GM19397 (cell line): ENCODE measurements around the gene SLC8A3.

ENCODE experiments used
- ATAC-seq: cut with Tn5 transposase; IDR thresholded peaks from one replicate; pipeline ENCODE4 v1.9.1; 2021; ENCODE audit warnings: mild to moderate bottlenecking, moderate library complexity; ENCODE audit not compliant: unreplicated experiment

Gene SLC8A3

DNA sequence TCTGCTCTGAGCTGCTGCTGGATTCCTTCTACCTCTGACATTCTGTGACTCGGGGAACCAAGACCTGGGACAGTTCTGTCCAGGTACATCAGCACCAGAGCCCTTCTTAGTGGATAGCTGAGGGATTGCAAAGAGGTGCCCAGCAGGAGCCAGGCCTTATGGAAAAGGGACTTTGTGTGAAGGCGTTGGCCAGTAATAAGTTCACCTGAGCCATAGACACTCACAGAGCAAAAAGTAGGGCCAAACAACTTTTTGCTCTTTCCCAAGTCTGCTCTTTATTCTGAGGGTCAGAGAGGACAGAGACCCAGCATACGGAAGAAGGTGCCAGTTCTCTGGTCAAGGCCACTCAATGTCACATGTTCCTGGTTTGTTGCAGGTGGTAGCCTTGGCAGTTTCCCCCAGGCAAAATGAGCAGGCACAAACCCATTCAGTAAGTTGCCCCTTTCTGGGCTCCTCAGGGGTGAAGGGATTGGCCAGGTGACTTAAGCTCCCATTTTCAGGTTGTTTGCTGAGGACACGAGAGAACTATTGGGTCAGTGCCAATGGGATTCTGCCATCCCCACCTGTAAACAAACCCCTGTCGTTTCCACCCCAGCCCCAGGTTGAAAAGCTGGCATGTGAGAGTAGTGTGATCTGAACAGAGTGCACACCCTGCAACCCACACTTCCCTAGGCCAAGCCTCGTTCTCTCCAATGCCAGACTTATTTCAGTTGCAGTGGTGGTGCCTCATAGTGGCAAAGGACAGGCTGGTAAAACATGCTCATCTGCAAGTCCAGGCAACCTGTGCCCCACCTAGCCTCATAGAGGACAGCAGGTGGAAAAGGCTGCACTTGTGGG lies 159.2 kb downstream of the SLC8A3 start:
- no peak for ATAC-seq

DNA sequence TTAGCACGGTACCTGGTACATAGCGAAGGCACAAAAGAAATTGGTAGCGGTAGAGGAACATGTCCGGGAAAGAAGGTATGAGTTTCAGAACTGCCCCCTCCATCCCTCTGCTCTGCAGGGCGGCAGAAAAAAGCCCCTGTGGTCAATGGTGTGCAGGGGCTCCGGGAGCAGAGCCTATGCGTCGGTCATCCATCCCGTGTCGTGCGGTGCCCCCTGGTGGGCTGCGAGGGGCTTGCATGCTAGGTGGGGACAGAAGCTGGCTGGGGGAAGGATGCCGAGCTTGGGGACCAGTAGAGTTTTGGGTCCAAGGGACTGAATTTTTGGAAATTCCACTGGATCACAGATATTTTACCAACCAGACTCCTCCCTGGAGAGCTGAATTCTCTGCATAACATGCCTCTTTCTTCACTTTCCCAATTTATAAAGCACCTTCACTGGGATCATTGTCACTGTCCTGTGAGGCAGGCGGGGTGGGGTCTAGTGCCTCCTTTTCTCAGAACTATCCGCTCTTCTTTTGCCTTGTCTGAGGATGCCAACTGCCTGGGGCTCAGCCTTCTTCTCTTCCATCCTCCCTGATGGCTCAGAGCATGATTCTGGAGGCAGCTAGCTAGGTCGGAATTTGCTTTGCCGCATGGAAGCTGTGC lies 160.8 kb downstream of the SLC8A3 start:
- peak; percentile 52 for ATAC-seq

DNA sequence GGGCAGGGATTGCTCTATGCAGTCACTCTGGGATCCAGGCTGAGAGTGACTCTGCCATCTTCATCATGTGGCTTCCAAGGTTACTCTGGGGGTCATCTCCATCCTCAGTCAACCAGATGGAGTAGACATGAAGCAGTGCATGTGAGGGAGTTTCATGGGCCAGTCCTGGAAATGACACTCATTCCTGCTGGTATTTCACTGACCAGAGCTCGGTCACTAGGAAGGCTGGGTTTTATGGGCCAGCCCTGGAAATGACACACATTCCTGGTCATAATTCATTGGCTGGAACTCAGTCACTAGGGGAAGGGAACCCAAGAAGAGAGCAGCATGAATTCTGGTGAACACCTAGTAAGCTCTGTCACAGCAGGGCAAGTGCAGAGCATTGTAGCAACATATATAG lies 164.9 kb downstream of the SLC8A3 start:
- ATAC-seq, result no peak

DNA sequence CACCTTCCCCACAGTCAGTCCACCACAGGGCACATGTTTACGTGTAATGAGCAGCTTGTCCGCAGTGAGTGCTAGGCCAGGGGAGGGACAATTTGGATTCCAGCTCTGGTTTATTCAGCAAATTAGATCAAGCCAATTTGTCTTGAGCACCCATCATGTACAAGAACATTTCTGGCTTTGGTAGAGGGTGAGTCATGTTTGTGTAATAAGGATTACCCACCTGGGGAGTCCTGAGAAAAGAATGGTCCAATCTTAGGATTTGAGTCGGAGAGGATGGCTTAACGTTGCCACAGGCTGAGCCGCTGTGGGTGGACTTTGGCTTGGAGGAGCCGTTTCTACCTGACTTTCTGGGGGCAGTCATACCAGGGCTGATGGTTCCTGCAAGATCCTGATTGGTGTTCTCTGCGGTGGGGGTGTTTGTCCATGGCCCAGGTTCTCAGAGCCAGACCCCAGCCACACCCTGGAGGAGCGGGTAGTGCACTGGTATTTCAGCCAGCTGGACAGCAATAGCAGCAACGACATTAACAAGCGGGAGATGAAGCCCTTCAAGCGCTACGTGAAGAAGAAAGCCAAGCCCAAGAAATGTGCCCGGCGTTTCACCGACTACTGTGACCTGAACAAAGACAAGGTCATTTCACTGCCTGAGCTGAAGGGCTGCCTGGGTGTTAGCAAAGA lies 165.8 kb downstream of the SLC8A3 start:
- ATAC-seq, result no peak

DNA sequence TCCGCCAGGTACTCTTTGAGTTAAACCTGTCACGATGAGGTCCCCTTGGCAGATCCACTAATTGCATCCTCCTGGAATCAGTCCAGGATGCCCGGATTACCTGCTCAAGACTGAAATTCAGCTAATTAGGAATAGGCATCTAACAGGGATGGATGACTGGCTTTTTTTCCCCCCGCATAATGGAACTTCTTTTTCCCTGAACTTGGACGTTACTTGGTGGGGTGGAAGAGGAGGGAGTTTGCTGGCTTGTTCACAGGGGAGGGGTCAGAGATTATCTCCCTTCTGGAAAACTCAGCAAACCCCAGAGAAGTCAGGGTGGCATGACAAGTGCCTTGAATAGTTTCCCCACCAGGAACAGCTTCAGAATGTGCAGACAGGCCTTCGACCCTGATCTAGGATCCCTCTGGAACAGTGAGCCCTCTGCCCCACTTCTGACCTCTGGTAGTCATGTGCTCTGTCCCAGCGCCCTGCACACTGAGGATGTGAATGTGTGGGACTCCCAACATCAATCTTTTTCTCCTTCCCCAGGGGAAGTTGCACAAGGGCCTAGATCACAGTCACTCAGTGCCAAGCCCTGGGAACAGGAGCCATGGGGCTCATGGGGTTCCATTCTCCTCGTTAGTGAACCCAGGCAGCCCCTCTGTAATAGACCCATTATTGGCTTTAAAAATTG lies 167.1 kb downstream of the SLC8A3 start:
- ATAC-seq, result no peak

DNA sequence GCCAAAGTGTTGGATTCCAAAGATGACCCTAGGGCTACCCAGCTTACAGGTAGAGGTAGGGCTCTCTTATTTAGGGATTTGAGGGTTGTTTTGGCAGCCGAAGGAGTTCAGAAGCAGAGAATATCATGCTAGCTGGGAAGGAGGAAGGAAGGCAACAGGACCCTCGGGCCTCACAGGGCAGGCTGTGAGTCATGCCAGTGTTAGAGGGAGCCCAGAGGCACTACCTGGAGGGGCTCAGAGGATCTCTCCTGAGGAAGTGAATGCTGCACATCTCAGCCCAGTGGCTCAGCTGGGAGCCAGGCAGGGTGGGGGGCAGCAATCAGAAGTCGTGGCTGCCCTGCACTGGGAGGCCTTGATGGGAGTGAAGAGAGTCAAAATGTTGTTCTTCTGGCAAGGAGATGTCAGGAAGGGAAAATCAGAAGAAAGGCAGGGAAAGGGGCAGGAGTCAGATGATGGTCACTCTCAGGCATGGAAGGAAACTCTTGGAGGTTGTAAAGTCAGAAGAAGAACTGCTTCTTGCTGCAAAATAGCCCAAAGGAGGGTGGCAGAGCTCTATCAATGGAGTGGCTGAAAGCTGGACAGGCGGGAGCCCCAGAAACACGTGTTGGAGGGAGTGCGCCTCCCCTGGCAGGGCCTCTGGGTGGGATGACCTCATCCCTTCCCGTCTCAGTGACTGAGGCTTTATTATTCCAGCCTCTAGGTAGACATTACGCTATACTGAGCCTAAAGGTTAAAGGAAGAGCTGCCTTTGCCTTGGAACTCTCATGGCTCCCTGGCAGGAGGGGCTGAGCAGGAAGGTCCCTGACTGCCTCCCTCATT lies 168.2 kb downstream of the SLC8A3 start:
- ATAC-seq, result no peak

DNA sequence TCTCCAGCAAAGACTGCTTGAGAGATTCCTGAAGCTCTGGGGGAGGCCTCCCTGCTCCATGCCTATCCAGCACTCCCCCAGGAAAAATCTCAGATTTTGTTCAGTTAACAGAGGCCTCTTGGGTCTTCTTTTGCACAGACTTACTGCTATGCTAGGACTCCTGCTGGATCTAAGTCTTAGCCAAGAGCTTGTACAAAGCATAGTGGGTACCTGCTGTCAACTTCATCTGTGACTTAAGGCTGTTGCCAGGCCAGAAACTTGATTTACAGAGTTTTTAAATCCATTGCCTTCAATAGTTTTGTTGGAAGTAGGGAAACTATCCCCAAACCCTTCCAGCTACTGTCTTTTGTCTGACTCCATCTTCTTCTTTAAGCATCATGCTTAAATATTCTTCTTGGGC lies 169.1 kb downstream of the SLC8A3 start:
- no peak for ATAC-seq

DNA sequence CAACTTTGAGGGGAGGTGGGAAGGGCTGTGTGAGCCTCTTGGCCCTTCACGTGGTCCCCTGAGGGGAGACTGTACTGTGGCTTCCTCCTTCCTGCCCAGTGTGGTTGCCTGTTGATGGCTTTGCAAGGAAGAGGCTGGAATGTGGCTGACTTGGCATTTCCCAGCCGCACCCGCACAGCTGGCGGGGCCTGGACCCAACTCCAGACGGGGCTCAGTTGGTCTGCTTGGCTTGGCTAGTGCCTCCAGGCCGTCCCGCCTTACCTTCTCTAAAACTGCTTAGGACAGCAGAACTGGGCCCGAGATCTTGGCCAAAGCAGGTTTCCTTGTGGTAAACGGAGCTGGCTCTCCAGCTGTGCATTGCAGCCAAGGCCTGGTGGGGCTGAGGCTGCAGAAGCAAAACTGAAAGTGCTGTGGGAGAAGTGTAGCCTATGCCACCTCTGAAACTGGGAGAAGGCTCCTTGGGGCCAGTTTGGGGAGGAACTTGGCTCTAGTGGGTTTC lies 170.0 kb downstream of the SLC8A3 start:
- ATAC-seq, result no peak

DNA sequence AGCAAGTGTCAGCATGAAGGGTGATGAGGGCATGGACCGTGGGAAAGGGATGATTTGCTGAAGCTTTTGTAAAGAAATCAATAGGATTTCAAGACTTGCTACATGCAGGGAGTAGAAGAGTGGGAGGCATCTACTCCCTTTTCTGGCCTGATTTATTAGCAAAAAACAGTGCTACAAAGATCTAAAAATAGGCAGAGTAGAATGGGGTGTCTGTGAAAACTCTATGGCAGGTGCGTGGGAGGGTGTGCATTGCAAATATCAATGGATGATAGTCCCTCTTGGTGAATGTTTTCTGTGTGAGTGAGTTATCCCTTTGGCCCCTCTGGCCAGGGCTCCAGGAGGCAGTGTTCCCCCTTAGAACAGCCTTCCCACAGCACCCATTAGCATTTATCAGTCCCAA lies 170.5 kb downstream of the SLC8A3 start:
- no peak for ATAC-seq

DNA sequence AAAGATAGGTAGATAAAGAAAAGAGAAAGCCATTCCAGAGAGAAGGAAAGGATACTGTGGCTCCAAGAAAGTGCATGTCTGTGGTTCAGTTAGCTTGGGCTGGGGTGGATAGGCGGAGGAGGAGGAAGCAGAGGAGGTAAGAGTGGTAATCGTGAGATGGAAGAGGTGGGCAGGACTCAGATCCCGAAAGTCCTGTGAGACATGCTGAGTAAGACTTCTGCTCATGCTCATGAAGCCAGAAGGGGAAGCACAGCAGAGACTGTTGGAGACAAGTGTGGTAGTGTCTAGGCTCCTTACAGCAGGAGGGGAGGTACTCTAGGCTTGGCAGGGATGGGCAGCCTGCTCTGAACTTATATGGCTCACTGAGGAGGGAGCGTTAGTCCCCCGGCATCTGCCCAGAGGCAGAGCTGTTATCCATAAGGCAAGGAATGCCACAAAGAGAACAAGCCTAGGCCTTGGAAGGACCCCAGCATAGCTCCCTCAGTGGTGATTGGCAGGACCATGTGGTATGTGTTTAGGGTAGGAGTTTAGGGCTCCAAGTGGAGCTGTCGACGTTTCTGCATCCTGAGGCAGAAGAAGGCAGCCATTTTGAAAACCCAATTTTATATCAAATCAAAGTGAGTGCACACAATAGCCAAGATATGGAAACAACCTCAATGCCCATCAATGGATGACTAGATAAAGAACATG lies 174.2 kb downstream of the SLC8A3 start:
- ATAC-seq, result no peak

DNA sequence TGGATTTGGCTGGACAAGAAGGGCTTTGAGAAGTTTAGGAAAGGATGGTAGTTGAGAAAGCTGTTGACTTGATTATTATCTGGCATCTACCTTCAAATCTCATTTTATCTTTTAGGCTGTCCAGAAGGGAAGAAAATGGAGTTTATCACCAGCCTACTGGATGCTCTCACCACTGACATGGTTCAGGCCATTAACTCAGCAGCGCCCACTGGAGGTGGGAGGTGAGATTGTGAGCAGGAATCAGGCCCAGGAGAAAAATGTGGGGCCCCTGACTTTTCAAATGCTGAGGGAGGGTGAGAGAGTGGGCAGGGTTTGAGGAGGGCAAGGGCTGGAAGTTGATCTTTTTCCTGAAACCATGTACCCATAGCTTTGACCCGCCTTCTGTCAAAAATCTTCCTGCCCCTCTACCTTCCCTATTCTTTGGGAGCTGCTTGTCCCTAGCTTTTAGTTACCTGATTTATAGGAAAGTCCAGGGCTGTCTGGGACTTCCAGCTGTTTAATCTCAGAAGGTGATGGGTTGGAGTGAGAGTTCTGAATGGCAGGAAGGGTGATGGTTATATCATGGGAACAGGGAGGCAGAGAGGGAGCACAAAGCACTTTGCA lies 175.4 kb downstream of the SLC8A3 start:
- no peak for ATAC-seq

DNA sequence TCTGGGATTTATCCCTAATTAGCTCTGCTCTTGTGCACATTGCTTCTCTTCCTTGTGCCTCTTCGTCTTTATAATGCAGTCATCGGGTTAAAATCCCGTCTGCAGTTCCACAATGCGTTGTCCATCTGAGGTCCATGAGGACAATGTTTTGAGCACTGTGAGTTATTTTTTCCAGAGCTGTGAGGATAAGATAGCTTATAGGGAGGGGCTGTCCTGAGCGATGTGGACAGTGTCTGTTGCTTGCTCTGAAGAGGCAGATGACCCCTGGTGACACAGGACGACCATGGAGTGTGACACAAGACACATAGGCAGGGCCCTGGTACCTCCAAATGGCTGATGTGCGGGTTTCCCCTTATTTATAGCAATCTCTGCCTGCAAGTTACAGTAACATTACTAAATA lies 177.0 kb downstream of the SLC8A3 start:
- ATAC-seq, result no peak

DNA sequence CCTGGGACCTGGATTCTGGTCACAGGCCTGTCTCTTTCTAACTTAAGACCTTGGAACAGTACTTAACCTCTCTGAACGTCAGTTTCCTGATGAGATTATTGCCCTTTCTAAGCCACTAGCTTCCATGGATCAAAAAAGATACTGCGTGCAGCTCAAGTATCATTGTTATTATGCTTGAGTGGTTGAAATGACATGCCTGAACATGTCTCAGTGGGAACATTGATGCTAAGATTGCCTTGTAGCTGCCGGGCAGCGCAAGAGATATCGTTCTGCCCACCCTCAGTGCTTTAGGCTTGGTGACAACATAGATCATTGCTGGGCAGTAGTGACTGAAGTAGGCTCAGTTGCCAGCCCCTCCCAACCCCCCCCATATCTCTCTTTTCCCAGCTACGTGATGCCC lies 177.7 kb downstream of the SLC8A3 start:
- ATAC-seq, result no peak

DNA sequence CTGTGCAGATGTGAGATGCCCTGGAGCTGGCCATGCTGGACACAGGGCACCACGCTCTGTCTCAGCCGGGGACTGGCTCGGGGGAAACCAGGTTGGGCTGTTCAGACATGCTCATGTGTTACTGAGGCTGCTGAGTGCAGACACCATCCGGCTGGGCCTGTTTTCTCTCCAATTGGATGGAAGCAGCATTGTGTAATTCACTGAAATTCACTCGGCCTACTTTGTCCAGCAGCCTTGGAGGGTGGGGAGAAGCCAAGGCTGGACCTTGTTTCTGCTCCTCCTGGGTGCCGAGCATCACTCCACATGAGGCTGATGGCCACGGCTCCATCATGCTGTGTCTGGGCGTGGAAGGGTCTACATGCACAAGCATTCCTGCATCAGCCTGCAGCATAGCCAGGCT lies 178.8 kb downstream of the SLC8A3 start:
- ATAC-seq, result no peak

DNA sequence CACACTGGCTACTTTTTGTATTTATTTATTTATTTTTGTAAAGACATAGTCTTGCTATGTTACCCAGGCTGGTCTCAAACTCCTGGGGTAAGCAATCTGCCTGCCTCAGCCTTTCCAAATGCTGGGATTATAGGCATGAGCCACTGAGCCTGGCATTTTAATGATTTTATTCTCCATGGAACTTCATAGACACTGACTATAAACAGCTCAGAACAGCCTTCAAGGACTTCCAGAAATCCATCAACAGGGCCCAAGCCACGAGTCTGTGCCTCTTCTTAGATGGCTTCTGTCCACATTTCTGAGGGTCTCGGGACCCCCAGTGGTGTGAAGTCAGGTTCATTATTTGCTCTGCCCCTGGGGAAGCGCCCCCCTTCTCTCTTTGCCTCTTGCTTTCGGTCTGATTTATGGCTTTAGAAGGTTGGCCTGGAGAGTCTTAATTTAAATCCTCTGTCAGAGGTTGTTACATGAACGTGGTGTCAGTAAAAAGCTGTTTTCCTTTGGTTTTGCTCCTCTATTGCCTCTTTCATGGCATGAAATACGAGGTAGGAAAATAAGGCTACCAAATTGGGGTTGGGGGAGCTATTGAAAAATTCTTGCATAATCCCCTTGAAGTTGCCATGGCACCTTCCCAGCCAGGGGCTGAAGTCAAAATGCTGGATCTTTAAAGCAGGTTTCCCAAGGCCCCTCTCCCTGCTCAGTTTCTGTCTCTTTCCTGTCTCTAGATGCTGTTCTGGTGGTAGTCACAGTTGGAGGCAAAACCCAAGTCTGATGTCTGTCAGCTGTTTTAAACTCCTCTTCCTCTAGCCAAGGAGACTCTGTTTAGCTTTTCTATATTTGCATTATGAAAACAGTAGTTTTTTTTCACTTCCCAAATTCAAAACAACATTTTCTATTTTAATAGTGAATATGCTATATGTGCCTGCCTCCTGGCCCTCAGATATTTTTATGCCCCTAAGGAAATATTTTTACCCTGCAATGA lies 180.2 kb downstream of the SLC8A3 start:
- ATAC-seq, result no peak

DNA sequence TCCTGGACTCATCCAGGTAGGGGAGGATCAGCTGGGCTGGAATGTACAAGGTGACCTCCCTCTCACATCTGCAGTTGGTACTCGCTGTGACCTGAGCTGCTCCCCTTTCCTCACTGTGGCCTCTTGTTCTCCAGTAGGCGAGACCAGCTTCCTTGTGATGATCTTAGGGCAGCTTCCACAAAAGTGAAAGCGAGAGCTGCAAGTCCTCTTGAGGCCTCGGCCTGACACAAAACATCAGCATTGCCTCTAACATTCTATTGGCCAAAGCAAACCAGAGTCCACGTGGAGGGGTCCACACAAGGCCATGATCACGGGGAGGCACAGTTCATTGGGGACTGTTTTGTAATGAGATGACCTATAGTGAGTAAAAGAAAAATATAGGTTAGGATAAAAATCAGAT lies 182.1 kb downstream of the SLC8A3 start:
- no peak for ATAC-seq

DNA sequence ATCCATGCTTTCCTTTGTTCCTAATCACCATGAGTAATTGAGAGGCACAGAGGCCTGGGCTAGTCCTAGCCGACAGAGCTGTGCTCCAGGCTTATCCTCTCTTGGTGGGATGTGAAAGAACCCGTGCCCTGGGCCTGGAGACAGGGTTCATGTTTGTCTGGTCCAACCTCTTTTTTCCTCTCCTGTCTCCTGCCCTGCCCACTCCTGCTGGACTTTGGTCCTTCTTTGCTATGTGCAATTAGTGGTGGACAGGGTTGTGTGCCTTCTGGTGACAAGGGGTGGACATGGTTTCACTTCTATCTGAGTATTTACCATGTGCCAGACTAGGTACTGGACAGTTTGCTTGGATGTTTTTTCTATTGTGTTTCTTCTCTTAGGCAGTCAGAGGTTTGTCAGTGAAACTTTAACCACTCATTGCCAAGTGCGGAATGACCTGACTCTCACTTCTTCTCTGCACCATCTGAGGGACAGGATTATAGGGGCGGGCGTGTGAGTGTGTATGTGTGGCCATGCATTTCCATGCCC lies 183.4 kb downstream of the SLC8A3 start:
- no peak for ATAC-seq

DNA sequence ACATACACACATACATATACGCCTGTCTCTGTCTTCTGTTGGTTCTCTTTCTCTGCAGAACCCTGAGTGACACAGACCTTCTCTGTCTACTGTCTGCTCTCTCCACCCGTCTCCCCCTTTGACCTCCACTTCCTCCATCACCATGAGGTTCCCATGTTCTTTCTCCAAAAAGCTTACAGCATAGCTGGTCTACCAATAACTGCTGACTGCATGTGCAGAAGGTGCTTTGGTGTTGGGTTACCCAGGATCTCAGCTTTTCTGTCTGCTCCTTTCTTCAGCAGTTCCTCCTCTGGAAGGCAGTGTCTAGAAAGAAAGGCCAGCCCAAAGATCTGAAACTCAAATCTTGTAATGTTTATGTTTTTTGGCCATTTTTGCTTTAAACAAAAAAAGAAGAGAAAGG lies 184.0 kb downstream of the SLC8A3 start:
- no peak for ATAC-seq
